ENCODE data around the gene CD68.

- TF ChIP-seq CTCF (IDR thresholded peaks at IDR 0.05) = no peak
- no peak for TF ChIP-seq POLR2A (IDR thresholded peaks at IDR 0.05)
These were observed 8.1 kb downstream of the CD68 start for GRCh38 chr17:7587420-7588151.
